SIG-M5 (cell line): ENCODE measurements around the gene ATXN7L1.
"Not testable (repeated sequence)": the region's sequence is repeated elsewhere in the genome, so short reads cannot be mapped to it uniquely, and the experiment has no call there.

Experiments
- DNase-seq: peaks from one replicate; lab custom pipeline; 2025; lab: John Stamatoyannopoulos, UW

ATXN7L1 gene

DNA sequence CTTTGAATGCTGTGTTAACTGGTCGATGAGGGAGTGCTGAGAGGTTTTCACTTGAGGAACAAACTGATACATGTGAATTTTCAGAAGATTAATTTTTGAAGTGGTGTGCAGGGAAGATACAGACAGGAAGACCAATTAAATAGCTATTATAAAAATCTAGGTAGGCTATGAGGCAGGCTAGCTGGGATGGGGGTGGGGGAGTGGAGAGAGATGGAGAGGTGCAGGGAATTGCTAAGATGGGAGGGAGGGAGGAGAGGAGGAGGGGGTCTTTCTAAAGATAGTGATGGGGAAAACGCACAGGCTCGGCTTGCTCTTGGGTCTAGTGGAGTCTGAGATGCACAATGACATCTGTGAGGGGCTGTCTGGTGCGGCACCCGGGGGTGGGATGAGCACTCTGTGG lies 15.2 kb downstream of the ATXN7L1 start:
- no peak for DNase-seq

GRCh38 chr7:105860793-105861192 lies 15.6 kb downstream of the ATXN7L1 start:
- DNase-seq = no peak

- DNase-seq = no peak
These were observed 19.1 kb downstream of the ATXN7L1 start for GRCh38 chr7:105857009-105857952.

DNA sequence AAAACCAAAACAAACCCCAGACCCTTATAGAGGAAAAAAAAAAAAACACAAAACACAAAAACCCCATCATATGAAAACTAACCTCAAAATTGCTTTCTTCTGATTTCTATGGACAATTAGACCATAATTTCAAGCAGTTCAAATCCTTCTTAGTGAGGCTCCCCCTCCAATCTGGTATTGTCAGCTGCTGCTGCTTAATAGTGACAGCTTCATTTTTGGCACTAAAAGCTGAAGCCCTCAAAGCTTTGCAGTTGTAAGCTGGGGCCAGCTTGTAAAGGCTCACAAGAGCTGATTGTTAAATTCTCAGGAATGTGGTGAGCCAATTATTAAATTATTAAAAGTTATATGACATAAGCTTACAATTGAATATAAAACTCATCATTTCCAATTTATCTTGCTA lies 21.9 kb downstream of the ATXN7L1 start:
- no peak for DNase-seq

DNA sequence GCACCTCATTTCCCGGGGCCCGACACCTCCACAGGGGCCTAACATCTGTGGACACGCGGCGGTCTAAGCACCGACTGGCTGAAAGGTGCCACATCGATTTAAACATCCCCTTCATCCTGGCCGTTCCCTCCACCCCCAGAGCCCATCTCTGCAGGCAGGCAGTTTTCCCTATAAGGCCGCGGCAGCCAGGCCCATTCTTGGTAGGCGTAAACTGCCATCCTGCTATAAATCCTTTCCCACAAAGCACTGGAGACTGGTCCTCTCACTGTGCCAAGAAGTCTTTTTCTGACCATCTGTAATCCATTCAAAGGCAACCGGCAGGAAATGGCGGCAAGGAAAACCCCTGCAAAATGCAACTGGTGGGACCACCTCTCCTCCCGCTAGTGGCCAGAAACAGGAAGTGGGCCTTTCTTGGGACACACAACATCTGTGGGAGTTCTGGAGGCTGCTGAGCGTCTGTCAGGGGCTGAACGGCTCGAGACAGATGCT lies 22.4 kb downstream of the ATXN7L1 start:
- no peak for DNase-seq

DNA sequence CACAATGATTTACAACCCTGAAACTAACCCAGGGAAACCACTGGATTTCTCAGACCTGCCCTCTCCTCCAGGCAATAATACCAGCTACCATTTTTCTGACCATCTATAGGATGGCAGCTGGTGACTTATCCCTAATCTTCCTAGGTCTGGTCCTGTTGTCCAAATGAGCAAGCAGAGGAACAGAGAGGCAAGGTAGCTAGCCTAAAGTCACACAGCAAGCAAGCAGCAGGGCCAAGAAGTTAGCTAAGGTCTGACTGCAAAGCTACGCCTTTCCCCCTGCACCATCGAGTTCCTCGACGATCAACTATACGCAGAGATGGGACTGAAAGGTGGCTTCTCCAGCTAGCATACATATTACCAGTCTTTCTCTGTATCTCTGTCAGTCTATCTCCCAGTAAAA lies 25.3 kb downstream of the ATXN7L1 start:
- DNase-seq = no peak

DNA sequence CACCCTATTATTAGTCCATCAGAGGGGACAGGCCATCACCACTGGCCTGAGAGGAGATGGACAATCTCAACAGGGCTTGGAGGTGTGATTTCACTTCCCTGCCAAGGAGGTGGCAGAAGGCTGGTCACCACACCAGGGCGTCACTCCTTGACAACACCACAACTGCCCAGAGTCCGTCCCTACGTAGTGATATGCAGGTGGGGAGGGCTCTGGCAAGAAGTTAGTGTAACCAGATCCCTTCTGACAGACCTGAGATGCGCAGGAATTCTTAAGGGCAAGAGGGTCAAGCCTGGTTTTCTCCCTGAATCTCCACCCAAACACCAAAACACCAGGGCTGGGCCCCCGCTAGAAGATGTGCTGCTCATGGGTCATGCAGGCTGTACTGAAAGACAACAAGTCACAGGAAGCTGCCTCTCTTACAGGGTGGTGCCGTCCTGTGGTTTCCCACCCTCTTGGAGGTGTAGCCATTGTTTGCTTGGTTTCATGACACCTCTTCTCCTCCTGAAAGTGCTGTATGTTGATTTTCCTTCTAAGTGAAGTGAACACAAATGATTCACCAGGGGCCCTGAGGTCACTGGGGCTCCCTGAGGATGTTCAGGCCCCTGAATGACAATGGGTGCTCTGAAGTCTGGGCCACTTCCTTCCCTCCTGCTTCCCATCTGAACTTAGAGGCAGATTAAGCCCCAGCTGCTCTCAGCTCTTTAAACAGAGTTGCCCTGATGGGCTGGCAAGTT lies 27.1 kb downstream of the ATXN7L1 start:
- no peak for DNase-seq

DNA sequence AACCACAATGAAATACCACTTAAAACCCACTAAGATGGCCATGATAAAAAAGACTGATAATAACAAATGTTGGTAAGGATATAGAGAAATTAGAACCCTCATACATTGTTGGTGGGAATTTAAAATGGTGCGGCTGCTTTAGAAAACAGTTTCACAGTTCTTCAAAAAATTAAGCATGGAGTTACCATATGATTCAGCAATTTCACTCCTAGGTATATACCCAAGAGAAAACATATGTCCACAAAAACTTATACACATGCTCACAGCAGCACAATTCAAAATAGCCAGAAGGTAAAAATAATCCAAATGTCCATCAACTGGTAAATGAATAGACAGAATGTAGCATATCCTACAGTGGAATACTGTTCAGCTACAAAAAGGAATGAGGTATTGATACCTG lies 30.0 kb downstream of the ATXN7L1 start:
- no peak for DNase-seq

GRCh38 chr7:105844681-105845080 lies 31.7 kb downstream of the ATXN7L1 start:
- not testable (repeated sequence) for DNase-seq

- no peak for DNase-seq
These were observed 34.5 kb downstream of the ATXN7L1 start for GRCh38 chr7:105841866-105842265.

DNA sequence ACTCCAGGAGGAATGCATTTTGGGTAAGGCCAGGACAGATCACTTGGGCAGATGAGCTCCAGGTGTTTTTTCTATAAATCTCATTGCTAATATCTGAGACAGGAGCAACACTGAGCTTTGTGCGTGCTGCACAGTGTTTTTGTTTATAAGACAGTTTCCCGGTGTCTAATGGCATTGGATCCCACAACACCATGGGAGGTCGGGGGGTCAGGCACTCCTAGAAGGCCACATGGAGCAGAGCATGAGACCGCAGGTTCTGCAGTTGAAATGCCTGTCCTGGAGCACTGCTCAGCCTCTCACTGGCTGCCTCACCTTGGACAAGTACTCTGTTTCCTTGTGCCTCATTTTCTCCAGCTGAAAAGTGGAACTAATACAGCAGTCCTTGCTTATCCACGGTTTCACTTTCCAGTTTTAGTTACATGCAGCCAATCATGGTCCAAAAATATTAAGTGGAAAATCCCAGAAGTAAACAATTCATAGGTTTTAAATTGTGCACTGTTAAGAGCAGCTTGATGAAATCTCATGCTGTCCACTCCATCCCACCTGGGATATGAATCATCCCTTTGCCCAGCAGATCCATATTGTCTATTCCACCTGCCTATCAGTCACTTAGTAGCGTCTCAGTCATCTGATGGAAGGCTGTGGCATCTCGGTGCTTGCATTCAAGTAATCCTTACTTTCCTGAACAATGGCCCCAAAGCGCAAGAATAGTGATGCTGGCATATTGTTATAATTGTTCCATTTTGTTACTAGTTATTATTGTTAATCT lies 35.2 kb downstream of the ATXN7L1 start:
- no peak for DNase-seq

- DNase-seq = no peak
These were observed 37.1 kb downstream of the ATXN7L1 start for GRCh38 chr7:105839266-105839665.

GRCh38 chr7:105838627-105839231 lies 37.7 kb downstream of the ATXN7L1 start:
- no peak for DNase-seq

DNA sequence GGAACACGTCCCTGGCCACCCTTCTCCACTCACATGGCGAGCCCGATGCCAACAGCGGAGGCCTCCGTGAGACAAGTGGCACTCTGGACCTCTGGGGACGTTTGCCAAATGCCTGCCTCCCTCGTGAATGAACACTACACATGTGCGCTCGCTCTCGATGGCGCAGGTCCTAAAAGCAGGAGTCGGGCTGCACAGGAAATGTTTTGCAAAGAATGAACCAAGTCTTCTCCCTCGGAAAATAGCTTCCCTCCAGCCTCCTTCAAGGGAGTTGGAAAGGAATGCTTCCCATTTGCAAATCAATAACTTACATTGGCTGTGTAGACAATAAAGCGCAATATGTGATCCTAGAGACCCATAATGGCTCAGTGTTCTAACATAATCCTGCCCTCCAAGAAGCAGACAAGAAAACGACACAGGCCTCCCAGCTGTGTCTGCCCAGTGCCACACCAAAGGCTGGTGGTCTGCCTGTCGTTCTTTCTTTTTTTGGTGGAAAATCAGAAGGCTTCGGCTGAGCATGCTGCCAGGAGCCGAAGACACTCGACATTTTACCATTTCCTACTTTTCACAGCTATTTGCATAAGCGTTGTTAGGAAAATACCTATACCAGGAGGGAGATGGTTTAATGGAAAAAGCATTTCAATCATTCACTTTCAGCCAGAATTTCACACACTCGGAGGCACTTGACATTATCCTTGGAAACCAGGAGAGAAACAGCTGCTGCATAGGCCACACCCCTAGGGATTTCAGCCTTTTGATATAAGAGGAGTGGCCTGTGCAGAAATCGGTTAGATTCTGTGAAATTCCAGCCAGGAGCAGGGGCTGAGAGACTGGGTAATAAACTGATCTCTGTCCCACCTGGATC lies 38.4 kb downstream of the ATXN7L1 start:
- no peak for DNase-seq

- no peak for DNase-seq
These were observed 41.0 kb downstream of the ATXN7L1 start for GRCh38 chr7:105835441-105835840.

DNA sequence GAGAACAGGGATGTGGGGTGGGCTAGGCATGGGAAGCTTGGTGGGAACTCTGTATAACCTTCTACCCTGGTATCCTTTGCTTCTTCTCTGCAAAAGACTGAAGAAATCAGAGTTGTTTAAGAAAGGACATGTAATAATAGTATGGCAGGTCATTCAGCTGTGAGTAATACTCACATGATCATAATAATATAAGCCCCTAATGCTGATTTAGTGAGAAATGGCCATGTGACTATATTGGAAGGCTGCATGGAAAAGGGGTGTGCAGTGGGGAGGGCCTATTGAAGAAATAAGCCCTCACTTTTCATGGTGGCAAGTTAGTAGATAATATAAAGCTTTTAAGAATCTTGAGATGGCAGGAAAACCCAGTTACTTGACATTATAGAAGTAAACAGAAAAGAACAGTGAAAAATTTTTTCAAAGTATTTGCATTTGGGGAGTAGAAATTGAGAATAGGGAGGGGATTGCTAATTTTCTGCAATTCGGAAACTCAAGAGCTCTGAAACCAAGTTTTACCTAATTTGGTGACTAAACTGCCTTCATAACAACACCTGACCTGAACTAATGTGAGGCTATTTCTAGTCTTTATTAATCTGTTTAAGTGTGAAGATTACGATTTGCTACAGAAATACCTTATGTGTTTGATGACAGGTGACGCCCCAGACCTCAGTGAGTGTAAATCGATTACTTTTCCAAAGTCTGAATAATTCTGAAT lies 44.4 kb downstream of the ATXN7L1 start:
- DNase-seq = no peak

DNA sequence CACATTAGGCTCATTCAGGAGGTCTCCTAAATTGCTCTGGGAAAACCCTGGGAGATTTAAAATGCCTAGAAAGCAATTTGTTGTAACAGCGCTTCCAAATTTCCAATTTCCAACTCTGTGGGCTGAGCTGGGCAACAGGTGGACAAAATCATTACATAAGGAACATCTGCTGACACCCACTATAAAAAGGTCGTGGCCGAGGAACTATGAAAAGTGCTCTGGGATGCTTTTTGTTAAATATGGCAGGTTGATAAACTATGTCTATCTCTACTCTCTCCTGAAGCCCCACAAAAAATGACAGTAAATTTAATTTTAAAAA lies 45.1 kb downstream of the ATXN7L1 start:
- DNase-seq = no peak

- no peak for DNase-seq
These were observed 45.7 kb downstream of the ATXN7L1 start for GRCh38 chr7:105830405-105831301.

DNA sequence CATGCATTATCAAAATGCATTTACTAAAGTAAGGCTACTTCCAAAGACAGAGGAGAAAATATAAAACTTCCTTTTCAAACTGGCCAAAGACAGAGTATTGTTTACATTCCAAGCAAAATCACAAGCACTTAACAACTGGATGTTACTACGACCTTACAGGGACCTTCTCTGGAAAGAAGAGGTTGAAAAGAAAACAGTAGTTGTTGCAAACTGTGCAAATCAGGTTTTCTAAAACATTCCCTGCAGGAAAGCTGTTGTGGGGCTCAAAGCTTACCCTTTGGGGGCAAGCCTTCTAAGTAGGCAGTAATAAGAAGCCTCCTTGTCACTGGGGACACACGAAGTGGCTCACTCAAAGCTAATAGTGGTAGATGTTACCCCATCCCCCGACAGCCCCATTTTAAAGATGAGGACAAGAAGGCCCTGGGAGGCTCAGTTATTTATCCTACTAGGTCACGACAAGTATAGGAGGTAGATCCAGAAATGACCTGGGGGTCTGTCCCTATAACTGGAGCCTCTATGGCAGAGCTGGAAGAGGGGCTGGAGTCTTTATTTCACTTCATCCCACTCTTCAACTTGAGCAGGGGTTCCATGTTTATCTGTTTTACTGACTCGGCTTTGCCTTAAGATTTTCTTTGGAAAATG lies 46.6 kb downstream of the ATXN7L1 start:
- DNase-seq = no peak
